DOHH2 (cell line): ENCODE data around the gene TMEM244.

Experiments used
- CTCF ChIP-seq: fragments of 200-600 bp; sonication (generic); IDR thresholded peaks from one replicate; pipeline ENCODE4 v1.5.1; 2014; ENCODE audit warnings: antibody characterized with exemption, mild to moderate bottlenecking, low read depth, low read length; ENCODE audit not compliant: poor library complexity, severe bottlenecking
- EZH2phosphoT487 ChIP-seq: fragments of 200-600 bp; sonication (generic); IDR thresholded peaks from 2 replicates; pipeline ENCODE4 v1.6.1; 2017; ENCODE audit warnings: borderline replicate concordance, mild to moderate bottlenecking, antibody characterized with exemption, low read length, moderate library complexity, mixed read lengths

GRCh38 chr6:129895692-129896091 is 34.6 kb upstream of the TMEM244 start:
- no peak for TF ChIP-seq CTCF
- no peak for TF ChIP-seq EZH2phosphoT487
